ENCODE data around the gene TFF1.
"Not testable (repeated sequence)": the region's sequence is repeated elsewhere in the genome, so short reads cannot be mapped to it uniquely, and the experiment has no call there.

TFF1 gene

GRCh38 chr21:42366292-42367010, at the start of gene TFF1:
Gene TFF1, minus strand, starts transcription at chr21:42366535. Its CDS starts 40 bp downstream, at chr21:42366495.
- no peak for DNase-seq (ENCODE audit: low read depth, low spot score)

GRCh38 chr21:42414928-42415769, 48.8 kb upstream of the TFF1 start:
- no peak for DNase-seq (ENCODE audit: low read depth, low spot score)

GRCh38 chr21:42414553-42414927, 48.2 kb upstream of the TFF1 start:
- no peak for DNase-seq (ENCODE audit: low read depth, low spot score)

DNA sequence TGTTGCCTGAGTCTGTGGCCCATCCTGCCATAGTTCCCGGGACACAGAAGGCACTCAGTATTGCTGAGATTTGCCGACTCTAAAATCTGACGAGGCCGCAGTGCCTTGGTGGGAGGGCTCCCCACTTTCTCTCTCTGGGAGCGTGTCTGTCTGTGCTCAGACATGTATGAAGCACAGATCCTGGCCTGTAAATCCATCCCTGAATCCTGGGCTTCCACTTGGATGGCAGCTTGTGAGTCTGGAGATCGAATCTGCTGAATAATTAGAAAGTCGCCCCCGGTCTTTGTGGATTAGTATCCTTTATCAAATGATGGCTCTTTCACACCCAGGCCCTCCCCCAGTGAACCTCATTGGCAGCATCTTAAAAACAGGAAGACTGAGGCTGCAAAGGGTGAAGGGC, 47.7 kb upstream of the TFF1 start:
- DNase-seq (ENCODE audit: low read depth, low spot score) = no peak

GRCh38 chr21:42413500-42413899, 47.2 kb upstream of the TFF1 start:
- DNase-seq (ENCODE audit: low read depth, low spot score) = no peak

DNA sequence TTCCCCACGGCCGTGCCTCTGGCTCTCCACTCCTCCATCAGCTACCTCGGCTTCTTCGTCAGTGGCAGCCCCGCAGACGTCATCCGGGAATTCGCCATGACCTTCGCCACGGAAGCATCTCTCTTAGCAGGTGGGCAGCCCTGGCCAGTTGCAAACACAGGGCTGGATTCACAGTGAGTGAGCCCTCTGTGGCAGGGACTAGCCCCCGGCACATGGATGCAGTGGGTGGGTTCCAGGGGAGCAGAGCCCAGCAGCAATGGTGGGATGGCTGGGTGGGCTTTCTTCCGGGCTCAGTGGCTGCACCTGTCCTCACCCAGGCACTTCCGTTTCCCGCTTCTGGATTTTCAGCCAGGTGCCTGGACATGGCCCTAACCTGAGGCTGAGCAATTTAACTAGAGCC, 46.8 kb upstream of the TFF1 start:
- no peak for DNase-seq (ENCODE audit: low read depth, low spot score)

GRCh38 chr21:42412636-42412933, 46.2 kb upstream of the TFF1 start:
- no peak for DNase-seq (ENCODE audit: low read depth, low spot score)

- no peak for DNase-seq (ENCODE audit: low read depth, low spot score)
Observed at GRCh38 chr21:42411891-42412635, 45.7 kb upstream of the TFF1 start.

DNA sequence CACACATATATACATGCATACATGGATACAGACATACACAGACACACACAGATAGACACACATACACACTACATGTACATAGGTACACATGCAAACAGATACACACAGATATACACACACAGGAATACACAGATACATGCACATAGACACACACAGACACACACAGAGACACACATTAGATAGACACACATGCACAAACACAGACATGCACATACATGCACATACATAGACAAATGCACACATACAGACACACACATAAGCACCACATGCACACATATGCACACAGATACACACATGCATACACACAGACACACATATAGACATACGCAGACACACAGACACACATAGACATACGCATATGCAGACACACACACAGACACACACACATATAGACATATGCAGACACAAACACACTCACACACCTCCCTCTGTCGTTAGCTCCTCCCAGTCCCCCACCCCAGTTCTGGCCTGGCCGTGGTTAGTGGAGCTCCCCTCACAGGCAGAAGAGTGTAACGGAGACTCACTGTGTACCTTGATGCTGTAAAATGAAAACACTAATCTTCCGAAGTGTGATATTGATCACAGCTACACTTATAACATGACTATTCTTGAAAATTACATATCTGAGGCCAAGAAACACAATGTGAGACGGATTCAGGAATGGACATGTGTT, 45.0 kb upstream of the TFF1 start:
- no peak for DNase-seq (ENCODE audit: low read depth, low spot score)

DNA sequence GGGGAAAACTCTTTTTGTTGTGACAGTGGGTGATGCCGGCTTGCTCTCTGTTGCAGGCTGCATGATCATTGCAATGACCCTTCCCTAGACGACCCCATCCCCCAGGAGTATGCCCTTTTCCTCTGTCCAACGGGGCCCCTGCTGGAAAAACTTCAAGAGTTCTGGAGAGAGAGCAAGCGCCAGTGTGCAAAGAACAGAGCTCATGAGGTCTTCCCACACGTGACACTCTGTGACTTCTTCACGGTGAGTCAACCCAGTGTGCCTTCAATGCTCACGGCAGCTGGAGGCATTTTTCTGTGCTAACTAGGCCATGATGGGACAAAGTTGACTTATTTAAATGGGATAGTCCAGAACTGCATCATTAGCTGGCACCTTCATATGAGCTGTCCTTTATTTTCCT, 43.0 kb upstream of the TFF1 start:
- DNase-seq (ENCODE audit: low read depth, low spot score) = no peak

DNA sequence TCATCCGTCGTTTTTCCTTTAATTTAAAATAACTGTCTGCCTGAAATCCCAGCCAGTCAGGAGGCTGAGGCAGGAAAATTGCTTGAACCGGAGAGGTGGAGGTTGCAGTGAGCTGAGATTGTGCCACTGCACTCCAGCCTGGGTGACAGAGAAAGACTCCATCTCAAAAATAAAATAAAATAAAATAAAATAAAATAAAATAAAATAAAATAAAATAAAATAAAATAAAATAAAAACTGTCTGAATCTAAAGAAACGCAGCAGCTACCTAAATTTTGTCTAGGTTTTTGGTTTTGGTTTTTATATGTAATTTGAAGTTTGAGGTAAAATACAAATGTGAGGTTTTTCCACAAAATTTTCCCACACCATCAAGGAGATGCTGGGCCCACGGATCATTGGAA, 42.4 kb upstream of the TFF1 start:
- DNase-seq (ENCODE audit: low read depth, low spot score) = not testable (repeated sequence)

DNA sequence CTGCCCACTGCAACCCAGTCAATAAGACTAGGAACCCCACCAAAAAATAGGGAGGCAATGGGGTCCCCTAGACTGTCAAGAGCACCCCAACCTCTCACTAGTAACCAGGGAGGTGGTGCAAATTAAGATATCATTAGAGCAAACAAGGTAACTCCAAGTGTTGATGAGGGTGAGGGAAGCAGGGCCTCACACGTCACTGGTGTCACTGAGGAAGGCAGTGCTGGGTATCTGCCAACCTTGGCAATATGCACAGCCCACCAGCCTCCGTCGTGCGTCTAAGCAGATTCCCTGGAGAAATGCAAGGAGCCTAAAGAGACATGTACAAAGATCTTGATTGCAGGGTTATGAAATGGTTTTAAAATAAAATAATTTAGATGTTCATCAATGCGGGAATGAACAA, 41.1 kb upstream of the TFF1 start:
- DNase-seq (ENCODE audit: low read depth, low spot score) = no peak

DNA sequence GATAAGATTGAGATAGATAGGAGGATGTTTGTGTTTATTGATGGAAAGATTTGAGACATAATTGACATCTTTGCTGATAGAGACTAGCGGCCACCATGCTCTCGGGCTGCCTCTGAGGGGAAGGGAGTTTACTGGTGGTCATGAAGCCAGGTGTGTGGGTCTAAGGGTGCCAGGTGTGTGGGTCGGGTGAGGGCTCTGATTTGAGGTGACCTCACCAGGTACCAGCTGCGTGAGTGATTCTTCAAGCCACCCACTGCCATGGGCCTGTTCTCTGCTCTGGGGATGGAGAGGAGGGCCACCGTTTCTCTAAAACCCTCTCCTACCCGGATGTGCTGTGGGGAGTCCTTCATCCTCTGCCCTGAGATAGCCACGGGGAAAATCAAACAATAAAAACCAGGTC, 40.5 kb upstream of the TFF1 start:
- no peak for DNase-seq (ENCODE audit: low read depth, low spot score)

- no peak for DNase-seq (ENCODE audit: low read depth, low spot score)
Observed at GRCh38 chr21:42406201-42406621, 39.9 kb upstream of the TFF1 start.

DNA sequence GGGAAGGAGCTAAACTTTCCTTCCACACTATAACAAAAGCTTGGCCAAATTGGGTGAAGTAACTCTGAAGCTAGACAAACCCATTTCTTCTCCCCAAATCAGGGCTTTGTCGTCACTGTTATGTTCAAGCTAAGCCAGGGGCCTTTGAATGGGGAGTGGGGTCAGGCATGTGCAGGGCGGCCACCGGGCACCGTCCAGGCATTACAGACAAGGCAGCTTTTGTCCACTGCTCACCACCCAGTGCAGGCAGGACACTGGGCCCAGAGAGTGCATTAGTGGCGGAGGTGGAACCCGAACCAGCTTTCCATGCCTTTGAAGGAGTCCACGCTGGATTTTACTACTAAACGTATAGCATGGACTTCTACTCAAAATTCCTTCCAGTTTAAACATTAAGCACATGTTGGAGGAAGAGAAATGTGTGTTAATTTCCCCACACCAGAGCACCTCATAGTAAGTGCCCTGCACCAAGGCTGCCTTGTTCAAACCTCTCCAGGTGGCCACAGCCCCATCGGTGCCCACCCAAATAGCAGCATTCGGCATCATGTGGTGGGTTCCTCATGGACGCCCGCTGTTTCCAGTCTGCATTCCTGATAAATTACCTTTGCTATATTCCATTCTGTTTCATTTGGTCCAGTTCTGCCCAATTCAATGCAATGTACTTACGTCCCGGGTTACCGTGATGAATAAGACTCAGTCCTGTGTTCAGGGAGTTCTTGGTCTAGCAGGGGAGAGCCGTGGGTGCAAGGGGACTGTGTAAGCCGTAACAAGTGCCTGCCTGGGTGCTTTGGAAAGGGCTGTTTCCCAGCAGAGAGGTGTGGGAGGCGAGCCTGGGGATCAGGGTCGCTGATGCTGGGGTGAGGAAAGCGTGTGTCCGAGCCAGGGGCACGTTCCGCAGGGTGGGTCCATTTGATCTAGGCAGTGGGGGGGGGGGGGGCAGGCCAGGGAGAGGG, 39.0 kb upstream of the TFF1 start:
- DNase-seq (ENCODE audit: low read depth, low spot score) = no peak

GRCh38 chr21:42404539-42404938, 38.2 kb upstream of the TFF1 start:
- DNase-seq (ENCODE audit: low read depth, low spot score) = no peak

DNA sequence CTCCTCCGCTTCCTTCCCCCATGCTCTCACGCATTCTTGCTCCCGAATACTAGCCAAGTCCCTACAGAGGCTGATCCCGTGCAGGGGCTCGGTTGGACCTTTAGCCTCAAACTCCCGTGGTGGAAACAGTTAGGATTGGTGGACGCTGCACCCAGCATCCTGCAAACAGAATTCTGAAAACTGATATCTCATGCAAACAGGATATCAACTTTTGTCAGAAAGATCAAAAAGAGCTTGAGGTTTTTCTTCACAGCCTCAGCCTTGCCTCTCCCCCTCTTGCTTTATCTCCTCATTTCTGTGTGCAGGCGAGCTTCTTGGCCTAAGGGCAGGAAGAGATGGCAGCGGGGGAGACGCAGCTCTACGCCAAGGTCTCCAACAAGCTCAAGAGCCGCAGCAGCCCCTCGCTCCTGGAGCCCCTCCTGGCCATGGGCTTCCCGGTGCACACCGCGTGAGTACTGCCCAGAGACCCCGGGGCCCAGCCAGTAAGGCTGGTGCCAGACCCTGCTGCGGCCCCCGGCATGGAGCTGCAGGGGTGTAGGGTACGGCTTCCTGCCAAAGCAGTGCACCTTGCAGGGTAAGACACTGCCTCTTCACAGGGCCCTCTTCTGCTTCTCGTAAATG, 37.4 kb upstream of the TFF1 start, which contains the start of gene UBASH3A:
Gene UBASH3A (plus strand): TSS at position 292 of the 621 bp plus-strand sequence. CDS start 44 bp downstream, at position 336.
- DNase-seq (ENCODE audit: low read depth, low spot score) = no peak

- DNase-seq (ENCODE audit: low read depth, low spot score) = no peak
Observed at GRCh38 chr21:42401820-42402251, 35.5 kb upstream of the TFF1 start.

- DNase-seq (ENCODE audit: low read depth, low spot score) = no peak
Observed at GRCh38 chr21:42401154-42401553, 34.8 kb upstream of the TFF1 start.

- no peak for DNase-seq (ENCODE audit: low read depth, low spot score)
Observed at GRCh38 chr21:42400525-42400924, 34.2 kb upstream of the TFF1 start.
